Stimulated activated CD4-positive, alpha-beta T cell treated with anti-CD3 and anti-CD28 coated beads, TNF-alpha, amount 100 ng/mL, for 24 hours (primary cell): ENCODE results near the gene CAPS.
"Not testable (repeated sequence)": the region's sequence is repeated elsewhere in the genome, so short reads cannot be mapped to it uniquely, and the experiment has no call there.

Source experiments
- DNase-seq, 3 experiments: peaks; one replicate each; pipeline ENCODE4 v3.0.0-alpha.2; 2020; ENCODE audit warnings: low read depth in 3 of 3

Gene CAPS

DNA sequence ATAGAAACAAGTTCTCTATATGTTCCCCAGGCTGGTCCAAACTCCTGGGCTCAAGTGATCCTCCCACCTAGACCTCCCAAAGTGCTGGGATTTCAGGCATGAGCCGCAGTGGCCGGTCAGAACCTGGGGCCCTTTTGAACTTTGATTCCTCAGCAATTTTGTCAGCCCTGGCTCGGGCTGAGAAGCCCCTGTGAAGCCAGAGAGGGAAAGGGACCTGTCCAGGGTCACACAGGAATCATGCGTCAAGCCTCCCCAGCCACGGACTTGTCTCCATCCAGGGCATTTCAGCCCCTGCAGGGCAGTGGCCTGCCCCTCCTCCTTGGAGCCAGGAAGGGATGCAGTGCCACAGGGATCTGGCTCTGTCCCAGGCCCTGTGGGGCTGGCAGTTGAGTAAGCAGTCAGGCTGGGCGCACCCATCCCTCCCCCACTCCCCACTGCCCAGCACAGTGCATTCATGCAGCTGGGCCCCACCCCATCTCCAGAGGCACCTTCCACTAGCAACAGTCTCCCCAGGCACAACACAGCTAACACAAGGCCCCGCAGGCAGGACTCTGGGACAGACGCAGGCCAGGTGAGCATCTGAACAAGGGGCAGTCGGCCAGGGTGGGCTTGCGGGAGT, at the start of gene CAPS:
CAPS (plus strand) TSS at position 516 of the 619 bp plus-strand sequence. CDS start 153 bp downstream, outside the sequence.
- no peak for DNase-seq

GRCh38 chr19:5864725-5865486, 49.1 kb upstream of the CAPS start:
- no peak for DNase-seq

DNA sequence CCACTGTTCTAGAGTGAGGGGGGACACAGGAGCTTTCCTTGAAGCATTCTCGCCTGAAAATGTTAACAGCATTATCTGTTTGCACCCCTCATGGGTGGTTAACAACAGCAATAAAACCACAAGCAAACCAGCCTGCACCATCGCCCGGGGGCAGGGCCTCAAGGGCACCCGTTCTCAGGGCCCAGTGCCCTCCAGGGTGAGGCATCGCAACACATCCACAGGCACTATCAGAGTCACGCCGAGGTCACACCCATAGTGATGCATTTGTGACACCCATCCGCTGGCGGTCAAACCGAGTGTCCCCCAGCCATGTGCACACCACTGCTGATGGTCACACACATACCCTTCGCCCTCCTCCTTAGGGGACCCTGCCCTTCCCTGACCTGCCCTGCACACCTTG, 48.3 kb upstream of the CAPS start:
- DNase-seq: no peak

GRCh38 chr19:5867201-5868136, 46.6 kb upstream of the CAPS start:
- no peak for DNase-seq

GRCh38 chr19:5870986-5871394, 43.1 kb upstream of the CAPS start:
- no peak for DNase-seq

DNA sequence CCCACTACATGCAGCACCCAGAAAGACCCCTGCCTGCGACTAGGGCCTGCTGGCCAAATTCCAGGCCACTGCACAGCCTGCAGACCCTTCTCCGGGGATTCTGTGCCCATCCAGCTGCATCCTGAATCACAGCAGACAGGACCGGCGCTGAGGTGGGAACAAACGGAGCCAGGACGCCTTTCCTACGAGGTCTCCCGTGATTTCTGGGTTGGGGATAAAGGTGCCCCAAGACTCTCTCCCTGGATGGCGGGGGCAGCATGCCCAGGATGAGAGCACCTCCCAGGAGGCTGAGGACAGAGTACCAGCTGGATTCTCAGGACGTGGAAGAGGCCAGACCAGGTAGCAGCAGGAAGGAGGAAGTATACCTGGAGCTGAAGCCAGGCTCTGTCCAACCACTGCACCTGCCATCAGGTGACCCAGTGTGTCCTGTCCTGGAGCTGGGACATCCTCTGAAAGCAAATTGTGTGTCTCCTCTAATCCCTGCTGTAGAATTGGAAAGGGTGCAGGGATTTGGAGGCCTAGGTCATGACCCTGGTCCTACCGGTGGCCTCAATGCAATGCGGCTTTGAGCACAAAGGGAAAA, 40.3 kb upstream of the CAPS start:
- no peak for DNase-seq

DNA sequence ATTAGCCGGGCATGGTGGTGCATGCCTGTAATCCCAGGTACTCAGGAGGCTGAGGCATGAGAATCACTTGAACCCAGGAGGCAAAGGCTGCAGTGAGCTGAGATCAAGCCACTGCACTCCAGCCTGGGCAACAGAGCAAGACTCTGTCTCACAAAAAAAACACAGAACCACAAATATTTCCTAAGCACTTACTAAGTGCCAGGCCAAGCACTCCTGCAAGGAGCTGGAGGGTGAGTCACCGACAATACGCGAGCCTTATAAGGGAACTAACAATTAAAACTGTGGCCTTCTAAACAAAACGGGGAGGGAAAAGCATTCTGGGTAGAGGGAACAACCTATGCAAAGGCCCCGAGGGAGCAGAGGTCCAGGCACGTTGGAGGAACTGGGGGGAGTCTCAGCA, 39.6 kb upstream of the CAPS start:
- not testable (repeated sequence) for DNase-seq

- no peak for DNase-seq
Observed at GRCh38 chr19:5877427-5877826, 36.6 kb upstream of the CAPS start.

DNA sequence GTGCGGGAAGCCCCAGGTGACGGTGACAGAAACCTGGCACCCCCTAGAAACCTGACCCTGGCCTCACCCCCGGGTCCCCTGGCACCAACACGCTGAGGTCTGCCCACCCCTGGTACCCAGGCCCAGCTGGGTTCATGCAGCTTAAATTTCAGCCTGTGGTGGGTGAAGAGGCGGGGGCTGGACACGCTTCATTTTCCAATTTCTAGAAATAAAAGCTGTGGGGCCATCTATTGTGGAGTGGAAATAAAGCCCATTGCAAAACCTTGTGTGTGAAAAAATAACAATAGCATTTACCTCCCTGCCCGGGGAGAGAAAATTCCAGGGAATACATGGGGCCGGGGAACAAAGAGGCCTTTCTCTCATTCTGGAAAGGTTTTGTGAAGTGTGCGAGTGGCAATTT, 36.2 kb upstream of the CAPS start:
- no peak for DNase-seq

GRCh38 chr19:5880196-5880595, 33.9 kb upstream of the CAPS start:
- DNase-seq: no peak

- no peak for DNase-seq
Observed at GRCh38 chr19:5880604-5881078, 33.4 kb upstream of the CAPS start.

DNA sequence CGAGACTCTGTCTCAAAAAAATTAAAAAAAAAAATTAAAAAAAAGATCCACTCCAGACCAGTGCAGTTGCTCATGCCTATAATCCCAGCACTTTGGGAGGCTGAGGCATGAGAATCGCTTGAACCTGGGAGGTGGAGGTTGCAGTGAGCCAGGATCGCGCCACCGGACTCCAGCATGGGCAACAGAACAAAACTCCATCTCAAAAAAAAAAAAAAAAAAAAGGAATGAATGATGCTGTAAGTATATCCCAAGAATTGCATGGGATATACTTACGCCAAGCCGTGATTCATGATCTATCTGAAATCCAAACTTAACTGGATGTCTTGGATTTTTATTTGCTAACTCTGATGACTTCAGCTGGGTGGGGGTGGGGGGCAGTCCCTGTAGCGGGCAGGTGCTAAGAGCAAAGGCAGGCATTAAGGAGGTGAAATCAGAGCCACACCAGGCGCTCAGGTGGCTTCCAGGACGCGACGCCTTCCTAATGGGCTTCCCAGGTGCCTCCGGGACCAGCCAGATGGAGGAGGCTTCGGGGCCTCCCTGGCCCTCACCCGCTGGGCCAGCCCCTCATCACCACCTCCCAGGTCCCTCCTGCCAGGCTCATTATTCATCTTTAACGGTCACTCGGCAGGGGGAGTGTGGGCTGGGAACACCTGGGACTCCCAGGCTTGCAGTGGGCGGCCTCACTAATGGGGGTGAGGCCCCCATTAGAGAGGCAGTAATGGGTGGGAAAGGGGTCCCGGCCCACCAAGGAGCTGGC, 32.3 kb upstream of the CAPS start:
- DNase-seq: no peak

GRCh38 chr19:5882421-5882968, 31.6 kb upstream of the CAPS start:
- DNase-seq: no peak

- not testable (repeated sequence) for DNase-seq
Observed at GRCh38 chr19:5883157-5883873, 30.7 kb upstream of the CAPS start.

DNA sequence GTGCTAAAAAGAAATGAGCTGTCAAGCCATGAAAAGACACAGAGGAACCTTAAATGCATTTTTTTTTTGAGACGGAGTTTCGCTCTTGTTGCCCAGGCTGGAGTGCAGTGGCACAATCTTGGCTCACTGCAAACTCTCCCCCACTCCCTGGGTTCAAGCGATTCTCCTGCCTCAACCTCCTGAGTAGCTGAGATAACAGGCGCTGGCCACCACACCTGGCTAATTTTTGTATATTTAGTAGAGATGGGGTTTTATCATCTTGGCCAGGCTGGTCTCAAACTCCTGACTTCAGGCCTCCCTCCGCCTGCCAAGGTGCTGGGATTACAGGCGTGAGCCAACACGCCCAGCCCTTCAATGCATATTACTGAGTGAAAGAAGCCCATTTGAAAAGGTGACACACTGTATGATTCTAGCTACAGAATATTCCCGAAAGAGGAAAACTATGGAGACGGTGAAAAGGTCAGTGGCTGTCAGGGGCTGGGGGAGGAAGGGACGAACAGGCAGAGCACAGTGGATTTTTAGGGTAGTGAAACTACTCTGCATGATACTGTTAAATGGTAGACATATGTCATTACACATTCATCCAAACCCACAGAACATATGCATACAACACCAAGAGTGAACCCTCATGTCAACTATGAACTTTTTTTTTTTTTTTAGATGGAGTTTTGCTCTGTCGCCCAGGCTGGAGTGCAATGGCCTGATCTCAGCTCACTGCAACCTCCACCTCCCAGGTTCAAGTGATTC, 29.8 kb upstream of the CAPS start:
- DNase-seq: not testable (repeated sequence)

GRCh38 chr19:5889288-5889971, 24.6 kb upstream of the CAPS start:
- DNase-seq: no peak

- DNase-seq: no peak
Observed at GRCh38 chr19:5890099-5890498, 24.0 kb upstream of the CAPS start.

DNA sequence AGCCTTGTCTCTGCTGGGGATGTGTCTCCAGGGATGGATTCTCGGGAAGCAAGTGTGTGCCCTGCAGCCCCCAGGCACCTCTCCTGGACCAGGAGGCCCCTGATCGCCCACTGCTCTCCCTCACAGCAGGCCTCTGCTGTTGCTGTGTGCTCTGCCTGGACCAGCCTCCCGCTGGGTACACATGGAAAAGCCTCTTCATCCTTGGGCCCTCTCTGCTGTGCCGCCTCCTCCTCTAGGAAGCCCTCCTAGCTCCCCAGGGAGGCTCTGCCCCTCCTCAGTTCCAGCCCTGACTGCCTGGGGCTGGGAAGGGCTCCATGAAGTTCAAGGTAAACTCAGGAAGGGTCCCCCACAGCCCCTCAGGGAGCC, 22.5 kb upstream of the CAPS start:
- DNase-seq: no peak
